NCI-H748 (cell line): ENCODE measurements around the gene HAGHL.

Experiments
- DNase-seq: peaks from one replicate; lab custom pipeline; 2025; ENCODE audit not compliant: unreplicated experiment; lab: John Stamatoyannopoulos, UW

Gene HAGHL

GRCh38 chr16:726438-727290 lies at the start of gene HAGHL, which contains the start of gene CCDC78:
HAGHL (plus strand) TSS chr16:727106; CDS start chr16:727510, 404 bp downstream.
CCDC78 (minus strand) TSS chr16:726443; CDS start chr16:726367, 76 bp downstream.
- peak; percentile 72 for DNase-seq

GRCh38 chr16:677316-678190 lies 49.4 kb upstream of the HAGHL start:
- DNase-seq = peak; percentile 79

- no peak for DNase-seq
These were observed 48.6 kb upstream of the HAGHL start for GRCh38 chr16:678209-678857.

GRCh38 chr16:678858-679813 lies 47.8 kb upstream of the HAGHL start:
- DNase-seq = peak; percentile 80

GRCh38 chr16:679814-680624 lies 46.9 kb upstream of the HAGHL start, which contains the start of gene STUB1:
STUB1 (plus strand) TSS chr16:680410; CDS start chr16:680526, 116 bp downstream.
- peak; percentile 86 for DNase-seq

GRCh38 chr16:680625-680945 lies 46.3 kb upstream of the HAGHL start:
- DNase-seq = no peak

- no peak for DNase-seq
These were observed 45.8 kb upstream of the HAGHL start for GRCh38 chr16:680967-681745.

- DNase-seq = peak; percentile 6
These were observed 45.0 kb upstream of the HAGHL start for GRCh38 chr16:681746-682427.

GRCh38 chr16:682493-683395 lies 44.2 kb upstream of the HAGHL start:
- no peak for DNase-seq

- no peak for DNase-seq
These were observed 43.4 kb upstream of the HAGHL start for GRCh38 chr16:683396-684070.

- peak; percentile 95 for DNase-seq
These were observed 42.7 kb upstream of the HAGHL start, which contains the start of gene JMJD8 for GRCh38 chr16:684071-684794. JMJD8 (minus strand) TSS chr16:684334; CDS start chr16:684319, 15 bp downstream.

GRCh38 chr16:684961-685696 lies 41.8 kb upstream of the HAGHL start:
- DNase-seq = no peak

GRCh38 chr16:685967-686366 lies 40.9 kb upstream of the HAGHL start:
- DNase-seq = peak; percentile 31

GRCh38 chr16:686459-687260 lies 40.2 kb upstream of the HAGHL start:
- DNase-seq = no peak
